Motor neuron (in vitro differentiated cells): Measurements from ENCODE around the gene ZNF804A. TPM values are rescaled to one million over a fixed set of nuclear protein-coding genes. Genes with fewer than 3 reads are reported as not detected.

Source experiments
- ATAC-seq, 8 experiments: fragments of 200-7000 bp; cut with Tn5 transposase; replicated peaks in 6 of 8; 2 replicates each; pipeline ENCODE4 v1.8.0; 2021; ENCODE audit warnings: mild to moderate bottlenecking in 8 of 8, moderate library complexity in 8 of 8
- H3K27ac ChIP-seq, 2 donors: fragments of 250-450 bp; sonication (Bioruptor Pico); 2 replicates each; pipeline ENCODE4 v1.9.0; 2021; ENCODE audit warnings: antibody characterized with exemption in 2 of 2, mild to moderate bottlenecking in 2 of 2, moderate library complexity in 1 of 2
- H3K4me1 ChIP-seq, 2 donors: fragments of 250-450 bp; sonication (Bioruptor Pico); replicated peaks in 1 of 2; 2 replicates each; pipeline ENCODE4 v1.6.1; 2021; ENCODE audit warnings: antibody characterized with exemption in 2 of 2, mild to moderate bottlenecking in 2 of 2, moderate library complexity in 1 of 2
- H3K4me3 ChIP-seq, 5 donors: fragments of 250-450 bp; sonication (Bioruptor Pico); 2 replicates each; pipeline ENCODE4 v1.9.0; 2021; ENCODE audit warnings: antibody characterized with exemption in 5 of 5, mild to moderate bottlenecking in 5 of 5, moderate library complexity in 4 of 5
- WGBS, 10 experiments: fragments of 450-650 bp; shearing (Covaris generic); methylation state at CpG; one replicate each; pipeline ENCODE4 v1.0.0; 2022; 5-methylcytosine and 5-hydroxymethylcytosine counted together
- in situ Hi-C, 9 experiments: fragments of 400-800 bp; cut with MboI; loops; one replicate each; pipeline ENCODE4 v1.15.0; 2021; ENCODE audit warnings: low sequenced_read_pairs in 9 of 9, low pct_unique_long_range_greater_than_20kb in 2 of 9; ENCODE audit not compliant: unreplicated experiment in 9 of 9
- total RNA-seq, 8 experiments: library from RNA; unstranded; fragments of 300-600 nt; gene quantifications; 2 replicates each; pipeline versions ENCODE4 v1.2.3 to v1.2.4, GENCODE V29; 2022

ZNF804A gene
- total RNA-seq, 8 experiments from 2014 or later = 0.09 to 10.4 (median 5.2) TPM

DNA sequence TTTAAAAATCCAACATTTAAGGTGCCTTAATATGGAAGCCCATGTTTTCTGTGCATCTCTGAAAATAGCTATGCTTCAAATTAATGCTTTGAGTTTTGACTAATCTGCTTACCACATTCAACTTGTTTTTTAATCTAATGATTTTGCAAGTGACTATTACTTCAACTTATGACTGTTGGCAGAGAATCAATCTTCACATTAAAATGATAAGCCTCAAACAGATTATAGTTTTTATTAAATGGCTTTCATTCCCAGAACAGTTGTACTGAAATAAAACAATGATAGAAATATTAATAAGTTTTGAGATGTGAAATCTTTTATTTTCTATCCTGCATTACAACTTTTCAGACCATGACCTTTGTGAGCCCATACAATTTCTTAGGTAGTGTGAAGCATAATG, 347.5 kb downstream of the ZNF804A start:
- Histone ChIP-seq H3K4me1 (peaks cover 0 to 6% of the 10 kb centered on the region in 2 donors), H3K27ac (no peak overlapping the region), H3K4me3 (no peak overlapping the region)
- ATAC-seq = no peak
- in situ Hi-C loops = no loop called here

DNA sequence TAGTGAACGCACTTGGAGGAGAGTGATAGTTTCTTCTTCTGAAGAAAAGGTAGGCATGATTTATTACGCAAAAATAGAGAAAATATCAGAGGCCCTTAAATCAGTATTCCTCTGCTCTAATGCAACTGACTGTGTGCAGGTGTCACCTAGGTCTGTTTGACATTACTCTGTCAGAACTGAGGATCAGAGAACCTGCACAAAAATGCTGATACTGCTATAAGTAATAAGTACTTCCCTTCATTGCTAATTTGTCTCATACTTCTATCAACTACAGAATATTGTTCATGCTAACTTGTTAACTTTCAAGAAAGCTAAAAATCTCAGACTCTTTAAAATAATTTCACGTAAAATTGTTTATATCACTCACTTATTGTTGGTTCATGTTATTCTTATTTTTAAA, 358.5 kb downstream of the ZNF804A start:
- in situ Hi-C loops = no loop called here
- ATAC-seq = no peak
- no peak overlapping the region for H3K4me3 ChIP-seq
- H3K4me1 ChIP-seq = no peaks in the 10 kb centered on the region
- WGBS, 10 experiments = 4 to 100% (median 87%) methylated on average over 1 to 3 of the region's 3 CpGs
- no peak overlapping the region for H3K27ac ChIP-seq

DNA sequence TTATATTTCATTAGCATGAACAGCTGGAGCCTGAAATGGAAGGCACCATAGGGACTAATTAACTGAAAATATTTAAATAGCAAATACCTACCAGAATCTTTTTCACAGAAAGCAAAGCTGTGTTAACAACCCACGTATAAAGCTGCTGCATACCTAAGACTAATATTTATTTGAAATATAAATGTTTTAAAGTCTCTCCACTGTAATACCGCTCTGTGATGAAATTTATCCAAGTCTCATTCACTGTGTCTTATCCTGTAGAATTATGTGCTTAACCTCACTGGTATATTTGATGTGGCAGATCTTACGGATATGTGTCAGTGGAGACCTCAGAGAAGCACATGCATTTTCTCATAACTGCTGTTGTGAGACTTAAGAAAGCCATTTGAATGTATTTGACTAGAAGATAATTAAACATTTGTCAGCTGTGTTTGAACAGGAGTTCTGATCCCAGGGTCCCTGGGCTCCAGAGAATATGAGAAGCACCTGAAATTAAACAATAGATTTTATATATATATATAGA, 373.3 kb downstream of the ZNF804A start:
- no peak for ATAC-seq
- in situ Hi-C loops = no loop called here
- Histone ChIP-seq H3K4me1 (peaks cover 0 to 5% of the 10 kb centered on the region in 2 donors), H3K4me3 (no peak overlapping the region), H3K27ac (no peak overlapping the region)
- WGBS, 10 experiments = 25 to 86% (median 71%) methylated on average over 1 to 3 of the region's 3 CpGs; no CpG with 5 or more reads in 3 of the 10 experiments
